Astrocyte (in vitro differentiated cells and primary cell): ENCODE data around the gene SLC15A1. TPM values are rescaled to one million over a fixed set of nuclear protein-coding genes. Genes with fewer than 3 reads are reported as not detected.

Experiments used
- DNase-seq: peaks from one replicate; pipeline ENCODE4 v3.0.0-alpha.2; 2010; ENCODE audit warnings: low read depth
- FAIRE-seq: peaks from 2 replicates; lab custom pipeline; 2011; peaks lifted over from hg19 to GRCh38; lab: Jason Lieb, UNC
- H2AFZ ChIP-seq: 2 replicates; pipeline ENCODE4 v1.6.0; 2012; ENCODE audit warnings: low read depth, low read length, inconsistent platforms
- H3K27ac ChIP-seq: 2 replicates; pipeline ENCODE4 v1.5.1; 2011; ENCODE audit warnings: low read depth, low read length, inconsistent platforms
- H3K27me3 ChIP-seq: 2 replicates; pipeline ENCODE4 v1.6.0; 2011; ENCODE audit warnings: low read length, inconsistent platforms; ENCODE audit not compliant: insufficient read depth
- H3K36me3 ChIP-seq: 2 replicates; pipeline ENCODE4 v1.5.1; 2011; ENCODE audit warnings: low read length, inconsistent platforms; ENCODE audit not compliant: insufficient read depth
- H3K4me1 ChIP-seq: 2 replicates; pipeline ENCODE4 v1.5.1; 2011; ENCODE audit warnings: low read length, inconsistent platforms; ENCODE audit not compliant: insufficient read depth
- H3K4me2 ChIP-seq: 2 replicates; pipeline ENCODE4 v1.6.0; 2012; ENCODE audit warnings: low read length, inconsistent platforms
- H3K4me3 ChIP-seq: 2 replicates; pipeline ENCODE4 v1.5.1; 2011; ENCODE audit warnings: low read depth, mild to moderate bottlenecking, low read length, inconsistent platforms; ENCODE audit not compliant: insufficient read depth
- H3K79me2 ChIP-seq: 2 replicates; pipeline ENCODE4 v1.6.0; 2012; ENCODE audit warnings: mild to moderate bottlenecking, low read length, inconsistent platforms; ENCODE audit not compliant: insufficient read depth
- H3K9ac ChIP-seq: 2 replicates; pipeline ENCODE4 v1.6.0; 2012; ENCODE audit warnings: mild to moderate bottlenecking, low read length, inconsistent platforms
- H3K9me3 ChIP-seq: 2 replicates; pipeline ENCODE4 v1.5.1; 2012; ENCODE audit warnings: low read depth, mild to moderate bottlenecking, low read length, inconsistent platforms; ENCODE audit not compliant: insufficient read depth
- H4K20me1 ChIP-seq: 2 replicates; pipeline ENCODE4 v1.6.0; 2012; ENCODE audit warnings: low read length, inconsistent platforms; ENCODE audit not compliant: insufficient read depth
- H3K27ac Mint-ChIP-seq: one replicate; pipeline ENCODE4 v1.8.0; 2021; ENCODE audit warnings: mild to moderate bottlenecking, mixed read lengths; ENCODE audit not compliant: unreplicated experiment
- H3K27me3 Mint-ChIP-seq: one replicate; pipeline ENCODE4 v1.8.0; 2021; ENCODE audit warnings: low read depth, mixed read lengths; ENCODE audit not compliant: unreplicated experiment
- H3K36me3 Mint-ChIP-seq: one replicate; pipeline ENCODE4 v1.8.0; 2021; ENCODE audit warnings: low read depth, mixed read lengths; ENCODE audit not compliant: unreplicated experiment
- H3K4me1 Mint-ChIP-seq: one replicate; pipeline ENCODE4 v1.8.0; 2021; ENCODE audit warnings: low read depth, mixed read lengths; ENCODE audit not compliant: unreplicated experiment
- H3K4me3 Mint-ChIP-seq: one replicate; pipeline ENCODE4 v1.8.0; 2021; ENCODE audit warnings: mild to moderate bottlenecking, moderate library complexity, mixed read lengths; ENCODE audit not compliant: unreplicated experiment
- H3K9me3 Mint-ChIP-seq: one replicate; pipeline ENCODE4 v1.8.0; 2021; ENCODE audit warnings: mild to moderate bottlenecking, mixed read lengths; ENCODE audit not compliant: unreplicated experiment
- CTCF ChIP-seq: IDR thresholded peaks from 2 replicates; pipeline ENCODE4 v1.5.1; 2011; ENCODE audit warnings: low read depth, mild to moderate bottlenecking, inconsistent platforms, low read length, moderate library complexity; ENCODE audit not compliant: insufficient read depth
- EZH2 ChIP-seq: IDR thresholded peaks from 2 replicates; pipeline ENCODE4 v1.6.1; 2012; ENCODE audit warnings: mild to moderate bottlenecking, low read length, inconsistent platforms; ENCODE audit not compliant: insufficient read depth
- total RNA-seq: library from RNA; stranded (reverse); gene quantifications from 2 replicates; pipeline ENCODE4 v1.2.1, GENCODE V29; 2021

The SLC15A1 gene
- total RNA-seq, 1 donor from 2014 or later = not detected

DNA sequence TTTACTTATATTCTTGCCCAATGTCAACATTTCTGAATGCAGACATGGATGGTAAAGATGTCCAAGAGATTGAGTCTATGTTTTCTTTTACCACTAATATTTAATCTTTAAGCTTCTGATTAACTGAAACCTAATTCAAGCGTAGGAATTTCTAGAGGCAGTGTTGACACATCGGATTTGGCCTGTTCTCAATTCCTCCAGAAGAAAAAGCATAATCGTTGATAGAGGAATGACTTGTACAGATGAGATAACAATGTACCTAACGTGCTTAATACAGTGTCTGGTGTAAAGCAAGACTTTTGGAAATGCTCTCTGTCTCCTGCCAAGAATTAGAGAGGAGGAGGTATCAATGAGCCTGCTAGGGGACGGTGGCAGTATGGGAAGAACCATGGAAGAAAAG lies 35.2 kb downstream of the SLC15A1 start:
- H3K27ac ChIP-seq = no peak overlapping the region
- no peak overlapping the region for H3K4me2 ChIP-seq
- no peak for DNase-seq
- no peak for FAIRE-seq
- H3K4me3 ChIP-seq = no peak overlapping the region
- H3K9me3 ChIP-seq = no peaks in the 10 kb centered on the region
- H2AFZ ChIP-seq = no peak overlapping the region
- Mint-ChIP-seq H3K27me3 (peaks cover 6% of the 10 kb centered on the region), H3K27ac (no peak overlapping the region), H3K9me3 (no peaks in the 10 kb centered on the region), H3K4me3 (no peak overlapping the region), H3K4me1 (no peaks in the 10 kb centered on the region), H3K36me3 (no peaks in the 10 kb centered on the region)
- TF ChIP-seq CTCF (no peak), EZH2 (no peak)
- H3K36me3 ChIP-seq = no peaks in the 10 kb centered on the region
- H3K79me2 ChIP-seq = no peaks in the 10 kb centered on the region
- H4K20me1 ChIP-seq = no peaks in the 10 kb centered on the region
- H3K4me1 ChIP-seq = no peaks in the 10 kb centered on the region
- no peak overlapping the region for H3K9ac ChIP-seq
- no peaks in the 10 kb centered on the region for H3K27me3 ChIP-seq

DNA sequence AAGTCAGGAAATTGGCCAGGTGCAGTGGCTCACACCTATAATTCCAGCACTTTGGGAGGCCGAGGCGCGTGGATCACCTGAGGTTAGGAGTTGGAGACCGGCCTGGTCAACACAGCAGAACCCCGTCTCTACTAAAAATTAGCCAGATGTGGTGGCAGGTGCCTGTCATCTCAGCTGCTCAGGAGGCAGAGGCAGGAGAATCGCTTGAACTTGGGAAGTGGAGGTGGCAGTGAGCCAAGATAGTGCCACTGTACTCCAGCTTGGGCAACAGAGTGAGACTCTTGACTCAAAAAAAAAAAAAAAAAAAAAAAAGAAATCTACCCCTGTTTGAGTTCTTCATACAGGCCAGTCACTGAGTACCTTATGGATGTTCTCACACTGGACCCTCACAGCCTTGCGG lies 42.0 kb downstream of the SLC15A1 start:
- H3K9me3 ChIP-seq = no peaks in the 10 kb centered on the region
- H3K9ac ChIP-seq = no peak overlapping the region
- TF ChIP-seq EZH2 (no peak), CTCF (no peak)
- Mint-ChIP-seq H3K27ac (no peak overlapping the region), H3K4me3 (no peak overlapping the region), H3K27me3 (peaks cover 3% of the 10 kb centered on the region), H3K4me1 (peaks cover 4% of the 10 kb centered on the region), H3K9me3 (no peaks in the 10 kb centered on the region), H3K36me3 (no peaks in the 10 kb centered on the region)
- no peaks in the 10 kb centered on the region for H3K27me3 ChIP-seq
- H3K4me3 ChIP-seq = no peak overlapping the region
- peaks cover 3% of the 10 kb centered on the region for H3K4me1 ChIP-seq
- H2AFZ ChIP-seq = no peak overlapping the region
- FAIRE-seq = no peak
- H3K79me2 ChIP-seq = no peaks in the 10 kb centered on the region
- DNase-seq = no peak
- no peak overlapping the region for H3K4me2 ChIP-seq
- no peaks in the 10 kb centered on the region for H3K36me3 ChIP-seq
- H3K27ac ChIP-seq = no peak overlapping the region
- H4K20me1 ChIP-seq = no peaks in the 10 kb centered on the region

DNA sequence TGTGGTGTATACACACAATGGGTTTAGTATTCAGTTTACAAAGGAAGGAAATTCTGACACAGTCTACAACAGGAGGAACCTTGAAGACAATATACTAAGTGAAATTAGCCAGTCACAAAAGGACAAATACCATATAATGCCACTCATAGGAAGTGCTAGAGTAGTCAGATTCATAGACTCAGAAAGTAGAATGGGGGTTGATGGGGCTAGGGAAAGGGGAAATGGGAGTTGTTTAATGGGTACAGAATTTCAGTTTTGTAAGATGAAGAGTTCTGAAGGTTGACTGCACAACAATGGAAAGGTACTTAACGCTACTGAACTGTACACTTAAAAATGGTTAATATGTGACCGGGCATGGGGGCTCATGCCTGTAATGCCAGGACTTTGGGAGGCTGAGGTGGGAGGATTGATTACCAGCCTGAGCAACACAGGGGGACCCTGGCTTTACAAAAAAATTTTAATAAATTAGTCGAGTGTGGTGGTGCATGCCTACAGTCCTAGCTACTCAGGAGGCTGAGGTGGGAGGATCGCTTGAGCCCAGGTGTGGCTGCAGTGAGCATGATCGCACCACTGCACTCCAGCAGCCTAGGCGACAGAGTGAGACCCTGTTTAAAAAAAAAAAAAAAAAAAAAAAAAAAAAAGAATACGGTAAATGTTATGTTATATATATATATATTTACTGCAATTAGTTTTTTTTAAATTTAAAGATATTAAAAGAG lies 45.0 kb downstream of the SLC15A1 start:
- H4K20me1 ChIP-seq = no peaks in the 10 kb centered on the region
- no peak overlapping the region for H3K4me3 ChIP-seq
- no peak overlapping the region for H2AFZ ChIP-seq
- DNase-seq (no peak), FAIRE-seq (no peak)
- H3K9me3 ChIP-seq = no peaks in the 10 kb centered on the region
- no peak overlapping the region for H3K27ac ChIP-seq
- no peaks in the 10 kb centered on the region for H3K27me3 ChIP-seq
- Mint-ChIP-seq H3K36me3 (no peaks in the 10 kb centered on the region), H3K4me3 (no peak overlapping the region), H3K27me3 (peaks cover 3% of the 10 kb centered on the region), H3K27ac (no peak overlapping the region), H3K9me3 (no peaks in the 10 kb centered on the region), H3K4me1 (peaks cover 4% of the 10 kb centered on the region)
- no peak for TF ChIP-seq EZH2
- TF ChIP-seq CTCF = no peak
- no peaks in the 10 kb centered on the region for H3K79me2 ChIP-seq
- no peaks in the 10 kb centered on the region for H3K36me3 ChIP-seq
- peaks cover 3% of the 10 kb centered on the region for H3K4me1 ChIP-seq
- H3K9ac ChIP-seq = no peak overlapping the region
- no peak overlapping the region for H3K4me2 ChIP-seq
